Mammary epithelial cell (primary cell): ENCODE data around the gene APP.

ENCODE experiments used
- CTCF ChIP-seq, 2 donors: IDR thresholded peaks in 1 of 2; conservative IDR thresholded peaks in 1 of 2; 2 replicates each; pipeline ENCODE4 v1.5.1; 2011 to 2012; ENCODE audit warnings: inconsistent platforms in 2 of 2, low read length in 2 of 2, mild to moderate bottlenecking in 2 of 2, control low read depth in 1 of 2, low read depth in 1 of 2; ENCODE audit not compliant: insufficient read depth in 1 of 2; ENCODE audit errors: extremely low read depth in 1 of 2
- EZH2 ChIP-seq: IDR thresholded peaks from 2 replicates; pipeline ENCODE4 v1.6.1; 2012; ENCODE audit warnings: low read length, inconsistent platforms, borderline replicate concordance

- TF ChIP-seq CTCF (conservative IDR thresholded peaks at IDR 0.05 in 1 of 2, IDR thresholded peaks at IDR 0.05 in 1 of 2; ENCODE audit: extremely low read depth in 1 of 2, insufficient read depth in 1 of 2, low read depth in 1 of 2, low read length in 2 of 2): no peak
- no peak for TF ChIP-seq EZH2
Observed at GRCh38 chr21:26106562-26106961, 64.0 kb downstream of the APP start.
